Measurements from ENCODE around the gene CISD1. TPM values are rescaled to one million over a fixed set of nuclear protein-coding genes. Genes with fewer than 3 reads are reported as not detected.

The CISD1 gene
- total RNA-seq, 1 donor from 2014 or later, result 28.9 TPM

DNA sequence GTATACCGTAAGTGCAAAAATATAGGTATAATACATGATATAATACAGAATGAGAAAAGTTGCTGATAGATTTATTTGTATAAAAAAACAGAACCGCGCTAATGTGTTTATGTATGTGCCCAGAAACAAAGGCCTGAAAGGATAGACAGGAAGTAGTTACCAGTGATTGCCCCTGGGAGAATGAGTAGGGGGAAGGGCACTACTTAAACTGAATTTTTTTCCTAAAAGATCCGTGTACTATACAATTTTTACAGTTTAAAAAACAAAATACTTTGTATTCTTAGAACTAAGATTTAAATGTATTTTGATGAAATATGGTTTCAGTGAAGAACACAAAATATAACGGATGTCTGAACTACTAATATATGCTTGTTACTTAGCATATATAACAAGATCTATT is 4.2 kb upstream of the CISD1 start:
- no peak for DNase-seq (ENCODE audit: low spot score in 2 of 2)
- FAIRE-seq, result no peak

DNA sequence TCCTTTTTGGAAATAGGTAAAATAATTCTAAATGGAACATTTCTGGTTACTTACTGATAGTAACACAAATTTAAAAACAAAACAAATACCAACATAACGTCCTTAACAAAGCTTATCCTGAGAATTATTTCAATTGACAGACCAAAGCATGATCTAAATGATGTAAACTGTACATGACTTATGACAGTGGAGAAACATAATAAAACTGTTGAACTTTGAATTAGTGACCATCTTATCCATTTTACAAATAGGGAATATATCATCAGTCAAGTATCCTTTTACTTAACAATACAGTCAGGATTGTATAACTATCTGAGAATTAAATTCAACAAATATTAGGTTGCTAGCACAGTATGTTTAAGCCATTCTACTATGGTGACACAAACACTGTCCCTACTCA is 3.7 kb upstream of the CISD1 start:
- FAIRE-seq (no peak), DNase-seq (ENCODE audit: low spot score in 2 of 2) (no peak)

DNA sequence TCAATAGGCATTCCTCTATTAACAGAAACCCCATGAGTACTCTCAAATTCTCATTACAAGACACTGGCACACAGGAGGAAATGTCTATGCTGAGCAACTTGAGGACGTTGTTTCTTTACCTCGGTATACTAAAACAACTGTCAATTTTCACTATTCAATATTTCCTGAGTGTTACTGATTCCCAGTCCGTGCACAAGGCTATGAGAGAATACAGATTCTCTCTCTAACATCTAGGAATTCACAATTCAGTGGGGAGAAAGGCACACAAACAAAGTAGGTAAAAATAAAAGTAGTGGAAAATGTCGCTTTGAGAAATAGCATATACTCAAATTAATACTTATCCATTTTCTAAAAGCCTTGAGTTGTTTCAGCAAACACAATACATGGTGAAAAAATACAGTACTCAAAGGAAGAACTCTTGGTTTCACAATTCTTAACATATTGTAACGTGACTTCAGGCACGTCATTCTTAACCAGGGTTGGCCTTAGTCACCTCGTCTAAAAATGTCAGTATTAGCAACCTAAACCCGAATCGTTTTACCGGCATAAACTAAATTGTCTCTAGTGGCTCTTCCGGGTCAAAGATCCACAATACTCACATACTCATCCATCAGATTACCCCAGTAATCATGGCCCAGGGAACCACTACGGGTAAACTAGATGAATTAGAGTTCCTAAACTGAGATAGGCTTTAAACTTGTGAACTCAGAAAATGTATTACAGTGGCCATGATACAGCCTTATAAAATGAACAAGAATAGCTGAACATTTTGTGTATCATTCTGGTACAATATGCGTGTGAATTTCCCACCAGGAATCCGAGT is 2.7 kb upstream of the CISD1 start:
- FAIRE-seq (no peak), DNase-seq (ENCODE audit: low spot score in 2 of 2) (peak in 1 of 2 donors; percentile 12)

DNA sequence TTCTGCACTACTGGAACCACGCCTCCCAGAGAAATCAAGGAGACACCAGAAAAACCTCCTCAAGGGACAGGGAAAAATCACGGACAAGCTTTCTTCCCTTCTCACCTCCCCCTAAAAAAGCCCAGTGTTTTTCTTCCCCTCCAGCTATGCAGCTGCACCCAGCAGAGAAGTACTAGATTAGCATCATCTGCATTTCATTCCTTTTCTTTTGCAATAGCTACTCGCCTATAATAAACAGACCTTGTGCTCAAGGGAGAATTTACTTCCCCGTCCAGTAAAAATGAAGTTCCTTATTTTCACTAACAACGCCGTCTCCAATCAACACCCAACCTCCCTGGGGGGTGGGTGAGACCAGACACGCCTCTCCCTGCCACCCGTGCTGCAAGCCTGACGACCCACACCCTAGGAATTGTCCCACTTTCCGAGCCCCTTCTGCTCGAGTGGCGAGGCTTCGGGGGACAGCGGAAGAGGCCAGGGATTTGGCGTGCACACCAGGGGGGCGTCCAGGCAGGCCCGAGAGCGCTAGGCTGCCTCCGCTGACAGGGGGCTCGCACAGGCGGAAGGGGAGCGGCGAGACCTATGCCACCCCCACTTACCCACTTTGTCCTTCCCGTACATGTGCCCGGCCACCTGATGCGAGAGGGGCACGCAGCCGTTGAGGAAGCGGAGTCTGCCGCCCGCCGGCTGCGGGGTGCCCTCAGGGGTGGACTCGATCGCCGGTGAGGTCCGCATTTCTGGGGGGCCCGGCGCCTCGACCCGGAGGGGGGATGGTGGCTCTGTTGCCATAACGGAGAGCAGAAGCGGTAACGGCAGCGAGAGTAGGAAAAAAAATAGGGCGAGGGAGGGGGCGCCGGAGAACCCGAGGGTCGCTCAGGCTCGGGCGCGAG is 1.9 kb upstream of the CISD1 start:
- peak; percentile 8 to 38 for DNase-seq (ENCODE audit: low spot score in 2 of 2)
- FAIRE-seq, result no peak

DNA sequence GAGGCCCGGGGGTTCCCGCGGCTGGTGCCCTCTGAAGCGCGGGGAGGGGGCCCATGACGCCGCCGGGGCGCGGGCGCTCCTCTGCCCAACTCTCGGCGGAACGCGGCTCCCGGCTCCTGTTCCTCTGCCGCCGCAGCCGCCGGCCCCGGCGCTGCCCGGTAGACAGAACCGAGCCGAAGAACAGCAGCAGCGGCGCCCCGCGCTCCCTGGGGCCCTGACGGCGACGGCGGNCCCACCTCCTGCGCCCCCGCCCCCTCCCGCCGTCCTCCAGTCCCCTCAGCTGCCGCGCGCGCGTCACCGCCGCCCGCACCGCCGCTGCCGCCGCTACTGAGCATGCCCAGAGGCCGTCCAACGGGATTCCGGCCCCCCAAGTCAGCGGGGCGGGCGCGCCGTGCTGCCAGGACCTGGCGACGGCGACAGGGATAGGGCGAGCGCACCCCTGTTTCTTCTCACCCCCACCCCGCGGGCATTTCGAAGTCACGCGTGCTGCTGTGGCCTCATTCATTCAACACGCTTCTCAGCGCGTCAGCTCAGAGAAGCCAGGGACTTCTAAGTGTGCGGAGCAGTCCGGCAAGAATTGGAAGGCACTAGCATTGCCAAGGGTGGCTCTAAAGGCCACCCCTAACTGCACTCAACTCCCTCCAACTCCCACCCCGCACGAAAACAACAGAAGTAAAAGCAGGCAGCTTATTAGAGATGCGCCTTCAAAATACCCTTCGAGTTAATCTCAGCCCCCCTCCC is 1.1 kb upstream of the CISD1 start, which contains the start of gene IPMK:
Gene IPMK (minus strand): TSS at position 182 of the 741 bp plus-strand sequence. CDS start 283 bp downstream, outside the sequence.
- DNase-seq (ENCODE audit: low spot score in 2 of 2) (peak; percentile 79 to 82), FAIRE-seq (no peak)

DNA sequence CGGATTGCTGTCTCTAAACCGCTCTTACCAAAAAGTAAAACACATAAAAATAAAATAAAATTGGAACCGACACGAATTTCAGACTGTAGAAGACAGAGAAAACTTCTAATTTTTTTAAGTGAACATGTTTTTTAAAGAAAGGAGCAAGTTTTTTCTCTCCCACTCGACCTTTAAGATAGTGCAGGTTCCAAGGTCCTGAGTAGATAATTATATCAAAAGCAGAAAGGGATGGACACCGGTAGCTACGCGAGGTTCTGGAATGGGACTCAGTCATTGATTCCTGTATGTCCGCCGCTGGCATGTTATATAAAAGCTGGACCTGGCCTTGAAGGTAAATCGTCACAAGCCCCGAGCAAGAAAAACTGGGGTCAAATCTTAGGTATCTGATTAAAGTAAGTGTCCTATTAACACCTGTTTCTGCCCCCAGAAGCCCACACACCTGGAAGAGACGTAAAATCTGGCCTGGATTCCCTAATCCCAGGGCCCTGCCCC is 462 bp upstream of the CISD1 start:
- no peak for FAIRE-seq
- no peak for DNase-seq (ENCODE audit: low spot score in 2 of 2)

DNA sequence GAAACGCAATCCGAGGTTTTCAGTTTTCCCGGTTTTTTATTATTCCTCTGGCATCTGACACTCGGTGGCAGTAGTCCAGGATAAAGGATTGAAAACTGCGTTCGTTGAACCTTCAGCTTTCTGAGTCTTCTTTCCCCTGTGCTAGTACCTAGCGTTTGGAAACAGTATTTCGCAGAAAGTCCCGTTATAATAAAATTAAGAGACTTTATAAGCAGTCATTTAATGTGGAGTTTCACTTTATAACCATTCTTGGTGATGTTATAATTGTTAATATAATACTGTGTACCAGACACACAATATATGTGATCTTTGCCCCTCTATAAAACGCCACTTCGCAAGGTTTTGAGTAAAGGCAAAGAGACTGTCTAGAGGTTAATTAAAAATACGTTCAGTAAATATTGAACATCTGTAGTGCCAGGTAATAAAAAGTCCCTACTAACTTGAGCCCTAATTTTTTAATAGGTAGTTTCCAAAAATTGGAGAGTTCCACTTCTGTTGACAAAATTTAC is 874 bp downstream of the CISD1 start:
- DNase-seq (ENCODE audit: low spot score in 2 of 2) (peak in 1 of 2 donors; percentile 5), FAIRE-seq (no peak)

DNA sequence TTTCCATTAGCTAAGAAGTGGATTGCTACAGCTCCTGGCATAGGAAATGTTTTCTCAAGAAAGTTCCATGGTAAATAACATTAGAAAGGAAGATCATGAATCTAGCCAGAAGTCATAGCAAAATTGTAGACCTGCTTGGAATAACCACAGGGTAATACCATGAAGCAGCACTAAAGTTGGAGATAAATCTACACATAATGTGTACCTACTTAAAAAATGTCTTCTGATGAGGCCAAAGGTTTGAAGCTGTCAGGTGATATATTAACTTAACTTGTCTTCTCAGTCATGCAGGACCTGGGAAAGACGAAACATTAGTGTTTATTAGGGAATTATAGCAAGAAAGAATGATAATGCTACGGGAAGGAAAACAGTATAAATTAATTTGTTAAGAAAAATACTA is 6.3 kb downstream of the CISD1 start:
- no peak for FAIRE-seq

DNA sequence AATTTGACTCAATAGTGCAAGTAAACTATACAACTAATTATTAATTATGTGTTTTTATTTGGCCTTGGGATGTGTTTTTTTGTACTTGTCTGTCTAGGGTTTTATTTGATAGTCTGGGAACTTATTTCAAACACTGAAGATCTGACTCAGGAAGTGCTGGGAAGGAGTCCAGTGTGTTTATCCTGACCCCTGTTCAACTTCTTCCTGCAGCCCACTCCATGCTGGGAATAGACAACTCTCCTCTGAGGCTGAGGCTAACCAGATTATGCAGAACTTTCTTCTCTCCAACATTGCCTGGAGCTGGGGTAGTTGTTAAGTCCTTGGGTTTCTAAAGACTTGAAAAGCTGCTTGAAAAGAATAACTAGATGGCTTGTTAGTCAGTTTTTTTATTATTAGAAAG is 6.9 kb downstream of the CISD1 start:
- DNase-seq (ENCODE audit: low spot score in 2 of 2), result no peak
- no peak for FAIRE-seq

More for the DNA sequence above, 6.3 kb downstream of the CISD1 start:
- no peak for DNase-seq (ENCODE audit: low spot score in 2 of 2)

DNA sequence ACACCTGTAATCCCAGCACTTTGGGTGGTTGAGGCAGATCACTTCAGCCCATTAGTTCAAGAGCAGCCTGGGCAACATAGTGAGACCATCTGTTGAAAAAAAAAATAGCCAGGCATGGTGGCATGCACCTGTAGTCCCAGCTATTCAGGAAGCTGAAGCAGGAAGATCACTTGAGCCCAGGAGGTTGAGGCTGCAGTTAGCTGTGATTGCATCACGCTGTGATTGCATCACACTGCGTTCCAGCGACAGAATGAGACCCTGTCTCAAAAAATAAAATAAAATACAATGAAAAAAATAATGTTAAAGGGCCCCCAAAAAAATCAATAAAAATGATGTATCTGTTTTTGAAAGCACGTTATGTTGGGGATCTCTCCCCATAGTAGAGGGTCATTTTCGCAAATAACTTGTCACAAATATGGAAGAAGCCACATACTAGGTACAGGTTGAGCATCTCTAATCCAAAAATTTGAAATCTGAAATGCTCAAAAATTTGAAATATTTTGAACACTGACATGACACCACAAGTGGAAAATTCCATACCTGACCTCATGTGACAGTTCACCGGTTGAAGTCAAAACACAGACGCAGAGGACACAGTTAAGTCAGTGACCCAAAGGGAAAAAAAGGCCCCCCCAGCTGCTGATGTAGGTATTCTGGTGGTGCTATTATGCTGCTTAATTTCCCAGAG is 9.5 kb downstream of the CISD1 start:
- no peak for FAIRE-seq
- DNase-seq (ENCODE audit: low spot score in 2 of 2), result no peak

DNA sequence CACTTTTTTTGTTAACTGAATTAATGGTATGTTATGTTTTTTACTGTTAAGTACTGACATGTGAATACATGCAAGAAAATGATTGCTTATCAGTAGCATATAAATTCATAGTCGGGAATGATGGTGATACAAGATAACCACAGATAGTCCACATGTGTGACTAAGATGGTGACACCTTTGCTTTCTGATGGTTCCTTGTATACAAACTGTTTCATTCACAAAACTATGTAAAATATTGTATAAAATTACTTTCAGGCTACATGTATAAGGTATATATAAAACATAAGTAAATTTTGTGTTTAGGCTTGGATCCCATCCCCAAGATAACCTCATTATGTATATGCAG is 10.0 kb downstream of the CISD1 start:
- no peak for FAIRE-seq
- DNase-seq (ENCODE audit: low spot score in 2 of 2), result no peak

DNA sequence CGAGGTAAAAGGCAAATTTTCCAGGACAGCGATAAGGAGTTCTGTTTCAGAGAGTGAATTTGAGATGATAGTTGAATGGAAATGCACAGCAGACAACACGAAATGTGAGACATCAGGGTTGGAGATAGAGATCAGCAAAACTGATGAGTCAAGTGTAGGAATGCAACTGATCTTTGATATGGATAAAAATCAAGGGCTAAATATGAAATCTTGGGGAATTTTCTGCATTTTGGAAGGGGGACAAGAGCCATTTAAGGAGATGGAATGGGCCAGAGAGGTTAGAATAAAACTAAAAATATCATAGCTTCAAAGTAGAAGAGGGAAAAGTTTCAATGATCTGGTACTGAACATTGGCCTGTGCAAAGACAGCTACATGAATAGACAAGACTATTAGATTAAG is 11.5 kb downstream of the CISD1 start:
- DNase-seq (ENCODE audit: low spot score in 2 of 2), result no peak
- no peak for FAIRE-seq

DNA sequence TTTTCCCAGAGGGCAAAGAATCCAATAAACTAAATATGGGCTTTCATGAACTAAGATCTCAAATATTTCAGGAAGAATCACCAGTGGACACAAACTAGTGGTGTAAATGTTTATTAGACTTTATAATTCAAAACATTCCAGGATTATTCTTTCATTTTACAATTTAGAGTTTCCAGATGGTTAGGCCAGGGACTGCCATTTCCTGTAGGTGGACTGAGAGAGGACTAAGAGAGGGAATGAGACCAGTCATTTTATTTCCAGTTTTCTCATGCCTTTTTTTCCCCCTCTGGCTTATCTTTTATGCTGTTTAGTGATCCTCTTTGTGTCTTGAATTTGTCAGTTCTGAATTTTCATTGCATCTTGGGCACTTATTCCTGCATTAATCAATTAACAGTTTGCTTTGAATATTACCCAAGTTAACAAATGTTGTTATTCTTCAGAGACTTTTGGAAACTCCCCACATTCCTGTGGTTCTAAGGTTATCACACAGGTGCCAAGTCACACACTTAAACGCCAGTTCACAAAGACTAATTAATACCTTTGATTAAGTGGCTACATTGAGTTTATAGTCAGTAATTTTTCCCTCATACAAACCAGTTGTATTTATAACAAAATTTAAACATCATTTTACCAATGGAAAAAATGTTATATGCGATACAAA is 12.3 kb downstream of the CISD1 start:
- DNase-seq (ENCODE audit: low spot score in 2 of 2) (no peak), FAIRE-seq (no peak)

DNA sequence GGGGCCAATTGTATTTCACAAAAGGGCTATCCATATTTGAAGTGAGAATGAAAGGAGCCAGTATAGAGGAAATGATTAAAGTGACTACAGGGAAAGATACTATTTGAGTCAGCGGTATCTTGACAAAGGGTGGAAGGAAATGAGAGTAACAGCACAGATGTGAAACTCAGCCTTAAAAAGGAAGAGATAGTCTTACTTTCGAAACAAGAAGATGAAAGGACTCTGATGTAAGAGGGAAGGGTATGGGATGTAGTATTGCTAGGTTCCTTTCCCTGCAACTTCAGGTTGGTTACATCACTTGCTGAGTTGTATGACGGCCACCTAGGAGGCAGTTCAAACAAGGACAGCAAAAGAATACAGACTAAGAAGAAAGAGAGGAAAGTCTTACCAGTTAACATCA is 13.7 kb downstream of the CISD1 start:
- peak in 1 of 2 donors; percentile 11 for DNase-seq (ENCODE audit: low spot score in 2 of 2)
- FAIRE-seq, result no peak

DNA sequence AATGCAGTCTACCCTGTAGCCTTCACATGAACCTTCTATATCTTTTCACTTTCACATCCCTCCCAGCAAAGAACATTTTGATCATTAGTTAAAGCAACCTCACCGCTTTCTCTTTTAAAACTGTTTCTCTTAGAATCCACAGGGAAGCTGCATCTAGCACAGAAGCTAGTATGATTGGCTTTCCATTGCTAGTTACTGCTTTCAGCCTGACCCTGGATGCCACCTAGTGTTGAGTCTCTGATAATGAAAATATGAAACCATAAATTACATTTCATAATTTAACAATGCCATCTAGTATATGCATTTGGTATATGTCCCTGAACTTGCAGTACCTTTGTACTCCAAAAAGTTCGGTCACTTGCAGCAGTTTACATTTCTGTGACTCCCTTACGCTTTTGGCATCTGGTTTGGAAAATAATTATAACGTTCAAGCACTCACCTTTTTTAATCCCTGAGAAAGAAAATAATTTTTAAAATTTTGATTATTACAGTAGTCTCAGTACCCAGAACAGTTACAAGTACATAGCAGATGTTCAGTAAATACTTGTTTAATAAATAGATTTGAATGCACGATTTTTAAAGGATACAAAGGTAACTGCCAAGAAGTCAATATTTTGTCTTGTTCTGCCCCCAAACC is 22.7 kb downstream of the CISD1 start:
- FAIRE-seq (no peak), DNase-seq (ENCODE audit: low spot score in 2 of 2) (peak in 1 of 2 donors; percentile 14)

DNA sequence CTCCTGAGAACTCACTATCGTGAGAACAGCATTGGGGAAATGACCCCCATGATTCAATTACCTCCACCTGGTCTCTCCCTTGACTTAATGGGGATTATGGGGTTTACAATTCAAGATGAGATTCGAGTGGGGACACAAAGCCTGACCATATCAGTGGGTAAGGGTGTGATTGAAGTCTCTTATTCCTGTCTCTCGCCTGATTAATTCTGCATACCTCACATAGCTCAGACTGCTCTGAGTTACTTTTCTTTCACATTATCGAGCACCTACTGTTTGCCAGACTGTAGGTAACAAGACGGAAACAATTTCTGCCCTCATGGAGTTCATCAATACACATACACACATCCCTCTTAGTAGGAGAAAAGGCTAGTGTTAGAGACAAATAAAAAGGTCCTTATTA is 25.0 kb downstream of the CISD1 start:
- FAIRE-seq, result no peak
- DNase-seq (ENCODE audit: low spot score in 2 of 2), result no peak

DNA sequence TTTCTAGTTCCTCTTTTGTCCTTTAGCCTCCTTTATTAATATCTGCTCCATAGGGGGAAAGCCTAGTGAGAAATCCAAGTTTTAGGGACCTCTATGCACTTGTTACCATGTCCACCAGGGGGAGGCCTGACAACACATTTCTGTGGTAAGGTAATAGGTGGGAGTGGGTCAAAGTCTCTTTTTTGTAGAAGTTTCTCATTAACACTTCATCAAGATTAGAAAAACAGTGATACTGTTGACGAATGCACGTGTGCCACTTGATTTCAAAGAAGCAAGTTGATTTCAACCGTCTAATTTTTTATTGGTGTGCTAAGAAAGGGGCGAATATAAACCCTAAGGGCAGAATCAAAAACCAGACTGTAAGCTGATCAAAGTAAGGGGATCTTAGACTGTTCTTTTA is 30.6 kb downstream of the CISD1 start:
- no peak for FAIRE-seq
- DNase-seq (ENCODE audit: low spot score in 2 of 2), result peak; percentile 16 to 38

DNA sequence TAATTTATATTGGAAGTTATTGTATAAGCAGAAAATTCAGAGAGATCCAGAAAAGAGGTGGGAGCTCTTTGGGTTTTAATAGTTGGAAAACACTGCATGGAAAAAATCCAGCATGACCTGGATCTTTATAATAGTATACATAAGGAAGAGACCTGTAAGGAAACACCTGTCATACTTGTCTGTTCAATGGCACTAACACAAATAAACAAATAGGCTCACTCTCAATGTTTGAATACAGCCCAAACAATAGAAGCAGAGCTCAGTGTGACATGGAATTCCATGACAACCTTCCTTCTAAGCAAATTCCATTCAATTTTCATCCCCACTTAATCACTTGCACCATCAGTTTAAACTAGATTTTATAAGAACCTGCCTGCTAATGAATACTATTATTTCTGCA is 31.7 kb downstream of the CISD1 start:
- no peak for FAIRE-seq

DNA sequence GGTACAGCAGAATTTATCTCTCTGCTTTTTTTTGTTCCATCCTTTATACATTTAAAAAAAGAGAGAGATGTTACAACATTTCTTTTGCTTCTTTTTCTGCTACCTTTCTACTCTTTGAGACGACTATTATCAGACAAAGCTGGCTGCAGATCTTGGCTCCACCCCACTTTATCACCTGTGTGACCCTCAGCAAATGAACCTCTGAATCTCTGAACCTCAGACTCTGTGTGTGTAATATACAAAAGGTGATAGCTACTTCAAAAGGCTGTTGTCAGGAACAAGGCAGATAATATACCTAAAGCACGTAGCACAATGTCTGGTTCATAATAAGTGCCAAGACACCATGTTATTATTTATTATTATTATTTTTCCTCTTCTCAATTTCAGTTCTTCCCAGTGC is 33.3 kb downstream of the CISD1 start:
- DNase-seq (ENCODE audit: low spot score in 2 of 2) (no peak), FAIRE-seq (no peak)

More for the DNA sequence above, 31.7 kb downstream of the CISD1 start:
- no peak for DNase-seq (ENCODE audit: low spot score in 2 of 2)

Measured in frontal cortex (tissue), 4 donors.